ENCODE data around the gene ADAMTS6.

- no peak for TF ChIP-seq CTCF (IDR thresholded peaks at IDR 0.05 in 4 of 5, conservative IDR thresholded peaks at IDR 0.05 in 1 of 5)
- TF ChIP-seq POLR2A (IDR thresholded peaks at IDR 0.05) = no peak
These were observed 2.2 kb downstream of the ADAMTS6 start for GRCh38 chr5:65479527-65479926.
